GM18870 (cell line): ENCODE measurements around the gene C1orf35.

Source experiments
- ATAC-seq: cut with Tn5 transposase; IDR thresholded peaks from one replicate; pipeline ENCODE4 v1.9.1; 2021; ENCODE audit warnings: moderate library complexity; ENCODE audit not compliant: unreplicated experiment

C1orf35 gene

GRCh38 chr1:228066416-228066815 is 36.7 kb downstream of the C1orf35 start:
- no peak for ATAC-seq

GRCh38 chr1:228065543-228066347 is 37.4 kb downstream of the C1orf35 start:
- ATAC-seq: no peak

- ATAC-seq: no peak
These were observed 38.2 kb downstream of the C1orf35 start for GRCh38 chr1:228064741-228065542.

GRCh38 chr1:228064296-228064695 is 38.8 kb downstream of the C1orf35 start:
- ATAC-seq: no peak

GRCh38 chr1:228063251-228064191 is 39.6 kb downstream of the C1orf35 start:
- ATAC-seq: no peak

GRCh38 chr1:228062812-228063211 is 40.3 kb downstream of the C1orf35 start:
- ATAC-seq: no peak

GRCh38 chr1:228062085-228062791 is 40.9 kb downstream of the C1orf35 start:
- ATAC-seq: no peak

- ATAC-seq: no peak
These were observed 41.6 kb downstream of the C1orf35 start for GRCh38 chr1:228061411-228062084.

GRCh38 chr1:228060458-228061190 is 42.5 kb downstream of the C1orf35 start:
- no peak for ATAC-seq

- no peak for ATAC-seq
These were observed 43.3 kb downstream of the C1orf35 start for GRCh38 chr1:228059634-228060457.

GRCh38 chr1:228058949-228059633 is 44.0 kb downstream of the C1orf35 start:
- no peak for ATAC-seq

- no peak for ATAC-seq
These were observed 44.8 kb downstream of the C1orf35 start for GRCh38 chr1:228058172-228058948.
